PC-9 (cell line): ENCODE results near the gene PIK3R1. TPM values are rescaled to one million over a fixed set of nuclear protein-coding genes. Genes with fewer than 3 reads are reported as not detected.

Experiments
- BruUV-seq: library from RNA; stranded (reverse); fragments of 400-500 nt; replicated peaks from 2 replicates; lab custom pipeline; 2021; lab: Mats Ljungman, UMichigan
- CTCF ChIA-PET: fragments of 300-600 bp; sonication (Branson Sonifier 250); formaldehyde crosslinking; loops from one replicate; lab custom pipeline; 2022; ENCODE audit warnings: antibody characterized with exemption; lab: Charles Lee
- POLR2A ChIA-PET: fragments of 300-600 bp; sonication (Branson Sonifier 250); formaldehyde crosslinking; loops from one replicate; lab custom pipeline; 2022; ENCODE audit warnings: antibody characterized with exemption; ENCODE audit not compliant: unreplicated experiment; lab: Charles Lee
- DNase-seq, 2 experiments: peaks; one replicate each; pipeline versions ENCODE4 v3.0.0 to v3.0.0-alpha.2; 2015 to 2022; ENCODE audit warnings: mixed read lengths in 1 of 2
- H2AFZ ChIP-seq: fragments of 200-600 bp; sonication (generic); 2 replicates; pipeline ENCODE4 v1.8.1; 2017; ENCODE audit warnings: antibody characterized with exemption
- H3F3A ChIP-seq: fragments of 200-600 bp; sonication (generic); 2 replicates; pipeline ENCODE4 v1.8.1; 2017; ENCODE audit warnings: antibody characterized with exemption, mild to moderate bottlenecking, low read depth; ENCODE audit not compliant: insufficient read depth
- H3K27ac ChIP-seq: fragments of 200-600 bp; sonication (generic); 2 replicates; pipeline ENCODE4 v1.6.1; 2016; ENCODE audit warnings: mixed run types
- H3K27me3 ChIP-seq: fragments of 200-600 bp; sonication (generic); 2 replicates; pipeline ENCODE4 v1.6.1; 2016; ENCODE audit warnings: low read depth, mixed run types; ENCODE audit not compliant: insufficient read depth
- H3K36me3 ChIP-seq: fragments of 200-600 bp; sonication (generic); 2 replicates; pipeline ENCODE4 v1.6.1; 2016; ENCODE audit warnings: low read depth, mixed run types
- H3K4me1 ChIP-seq: fragments of 200-600 bp; sonication (generic); replicated peaks from 2 replicates; pipeline ENCODE4 v1.6.1; 2016; ENCODE audit warnings: mixed run types; ENCODE audit not compliant: insufficient read depth
- H3K4me2 ChIP-seq: fragments of 200-600 bp; sonication (generic); 2 replicates; pipeline ENCODE4 v1.6.1; 2017; ENCODE audit warnings: mixed run types
- H3K4me3 ChIP-seq: fragments of 200-600 bp; sonication (generic); 2 replicates; pipeline ENCODE4 v1.6.1; 2016; ENCODE audit warnings: mixed run types
- H3K79me2 ChIP-seq: fragments of 200-600 bp; sonication (generic); 2 replicates; pipeline ENCODE4 v1.6.1; 2017; ENCODE audit warnings: low read depth, mixed run types
- H3K9me2 ChIP-seq: fragments of 200-600 bp; sonication (generic); 2 replicates; pipeline ENCODE4 v1.8.1; 2017; ENCODE audit warnings: mild to moderate bottlenecking; ENCODE audit not compliant: insufficient read depth
- H3K9me3 ChIP-seq: fragments of 200-600 bp; sonication (generic); 2 replicates; pipeline ENCODE4 v1.8.1; 2016; ENCODE audit warnings: low read depth; ENCODE audit not compliant: insufficient read depth
- H4K20me1 ChIP-seq: fragments of 200-600 bp; sonication (generic); 2 replicates; pipeline ENCODE4 v1.8.1; 2017; ENCODE audit not compliant: insufficient read depth
- CTCF ChIP-seq: fragments of 200-600 bp; sonication (generic); conservative IDR thresholded peaks from 2 replicates; pipeline ENCODE4 v1.6.1; 2017; ENCODE audit warnings: mixed run types, antibody characterized with exemption, mild to moderate bottlenecking, moderate library complexity
- EZH2 ChIP-seq: fragments of 200-600 bp; sonication (generic); IDR thresholded peaks from 2 replicates; pipeline ENCODE4 v1.8.0; 2017; ENCODE audit warnings: antibody characterized with exemption, low read depth
- intact Hi-C: fragments of 100-400 bp; cut with micrococcal nuclease; formaldehyde crosslinking; loops from one replicate; pipeline ENCODE4 v1.10.0; 2022; ENCODE audit not compliant: unreplicated experiment
- total RNA-seq: library from RNA; stranded (reverse); gene quantifications from 2 replicates; pipeline ENCODE4 v1.2.3, GENCODE V29; 2021

The PIK3R1 gene
- total RNA-seq, 1 experiment from 2014 or later: 15.9 TPM

GRCh38 chr5:68289498-68289897 is 73.9 kb downstream of the PIK3R1 start:
- Histone ChIP-seq H3K4me3 (no peak overlapping the region), H3K79me2 (no peaks in the 10 kb centered on the region), H3K36me3 (peaks cover 6% of the 10 kb centered on the region; the same call in 1 of the 2 replicates), H3K27ac (no peak overlapping the region), H3K9me3 (no peaks in the 10 kb centered on the region), H3K27me3 (no peaks in the 10 kb centered on the region), H3K9me2 (no peaks in the 10 kb centered on the region), H3K4me2 (no peak overlapping the region), H3K4me1 (peaks cover 4% of the 10 kb centered on the region; the same call in 1 of the 2 replicates), H4K20me1 (no peaks in the 10 kb centered on the region), H2AFZ (no peak overlapping the region), H3F3A (no peaks in the 10 kb centered on the region)
- CTCF ChIA-PET: no interaction called here
- no TSS peak for BruUV-seq
- intact Hi-C loops: loop anchor here (5.0 kb wide), 1 partner anchor 393 kb away; no protein-coding TSS in a partner anchor
- no peak for TF ChIP-seq EZH2
- no peak for TF ChIP-seq CTCF
- DNase-seq: no peak
- POLR2A ChIA-PET: no interaction called here

DNA sequence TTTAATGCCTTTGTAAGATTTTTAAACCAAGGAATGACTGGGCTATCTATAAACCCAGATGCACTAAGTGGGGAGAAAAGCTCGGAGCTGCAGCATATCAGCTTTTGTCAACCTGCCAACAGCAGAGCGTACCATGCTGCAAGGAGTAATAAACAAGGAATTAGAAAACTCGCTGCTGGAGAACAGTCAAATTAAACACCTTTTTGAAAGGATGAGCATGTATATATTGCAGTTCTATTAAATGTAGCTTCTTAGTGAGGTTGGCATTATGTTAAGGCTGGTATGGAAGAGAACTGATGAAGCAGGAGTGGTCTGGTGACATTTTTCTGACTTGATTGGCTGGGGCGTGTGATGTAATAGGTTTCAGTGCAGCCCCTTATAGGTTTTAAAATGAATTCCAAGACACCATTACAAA is 74.7 kb downstream of the PIK3R1 start:
- BruUV-seq: no TSS peak
- no peaks in the 10 kb centered on the region for H4K20me1 ChIP-seq
- H3K27ac ChIP-seq: no peak overlapping the region
- H3K4me3 ChIP-seq: no peak overlapping the region
- ChIA-PET POLR2A (no interaction called here), CTCF (no interaction called here)
- TF ChIP-seq EZH2: no peak
- no peak for TF ChIP-seq CTCF
- no peaks in the 10 kb centered on the region for H3K27me3 ChIP-seq
- no peak for DNase-seq
- H3K79me2 ChIP-seq: no peaks in the 10 kb centered on the region
- H2AFZ ChIP-seq: no peak overlapping the region
- H3K9me3 ChIP-seq: no peaks in the 10 kb centered on the region
- H3K4me2 ChIP-seq: no peak overlapping the region
- H3F3A ChIP-seq: peaks cover 4% of the 10 kb centered on the region; the same call in 1 of the 2 replicates
- peaks cover 9% of the 10 kb centered on the region for H3K4me1 ChIP-seq
- peaks cover 6% of the 10 kb centered on the region; the same call in 1 of the 2 replicates for H3K36me3 ChIP-seq
- intact Hi-C loops: no loop called here
- no peaks in the 10 kb centered on the region for H3K9me2 ChIP-seq

DNA sequence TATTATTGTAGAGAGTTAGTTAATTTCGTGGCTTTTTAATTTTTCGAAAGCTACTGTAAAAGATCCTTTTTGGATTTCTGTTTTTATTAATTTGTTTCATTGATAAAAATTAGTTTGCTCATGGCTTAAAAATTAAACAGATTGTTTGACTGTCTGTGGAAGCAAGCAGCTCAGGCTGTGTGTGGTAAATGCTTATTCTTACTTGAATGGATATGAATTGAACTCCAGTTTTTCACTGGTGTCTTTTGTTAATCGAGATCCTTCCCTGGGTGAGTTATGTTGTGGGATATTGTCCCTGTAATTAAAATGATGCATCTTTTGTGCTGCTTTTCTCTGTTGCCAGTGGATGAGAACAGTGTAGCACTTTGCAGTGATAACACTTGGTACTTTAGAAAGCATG is 75.3 kb downstream of the PIK3R1 start:
- Histone ChIP-seq H3F3A (peaks cover 10% of the 10 kb centered on the region; the same call in 1 of the 2 replicates), H3K4me2 (no peak overlapping the region), H3K27ac (no peak overlapping the region), H3K36me3 (peaks cover 6% of the 10 kb centered on the region; the same call in 1 of the 2 replicates), H3K27me3 (no peaks in the 10 kb centered on the region), H4K20me1 (no peaks in the 10 kb centered on the region), H3K79me2 (no peaks in the 10 kb centered on the region), H3K4me3 (no peak overlapping the region), H3K9me3 (no peaks in the 10 kb centered on the region), H2AFZ (no peak overlapping the region), H3K9me2 (no peaks in the 10 kb centered on the region), H3K4me1 (peaks cover 15% of the 10 kb centered on the region)
- DNase-seq: no peak
- no TSS peak for BruUV-seq
- intact Hi-C loops: no loop called here
- TF ChIP-seq CTCF (no peak), EZH2 (no peak)
- CTCF ChIA-PET: no interaction called here
- POLR2A ChIA-PET: no interaction called here
